ENCODE data around the gene EDAR.

EDAR gene

DNA sequence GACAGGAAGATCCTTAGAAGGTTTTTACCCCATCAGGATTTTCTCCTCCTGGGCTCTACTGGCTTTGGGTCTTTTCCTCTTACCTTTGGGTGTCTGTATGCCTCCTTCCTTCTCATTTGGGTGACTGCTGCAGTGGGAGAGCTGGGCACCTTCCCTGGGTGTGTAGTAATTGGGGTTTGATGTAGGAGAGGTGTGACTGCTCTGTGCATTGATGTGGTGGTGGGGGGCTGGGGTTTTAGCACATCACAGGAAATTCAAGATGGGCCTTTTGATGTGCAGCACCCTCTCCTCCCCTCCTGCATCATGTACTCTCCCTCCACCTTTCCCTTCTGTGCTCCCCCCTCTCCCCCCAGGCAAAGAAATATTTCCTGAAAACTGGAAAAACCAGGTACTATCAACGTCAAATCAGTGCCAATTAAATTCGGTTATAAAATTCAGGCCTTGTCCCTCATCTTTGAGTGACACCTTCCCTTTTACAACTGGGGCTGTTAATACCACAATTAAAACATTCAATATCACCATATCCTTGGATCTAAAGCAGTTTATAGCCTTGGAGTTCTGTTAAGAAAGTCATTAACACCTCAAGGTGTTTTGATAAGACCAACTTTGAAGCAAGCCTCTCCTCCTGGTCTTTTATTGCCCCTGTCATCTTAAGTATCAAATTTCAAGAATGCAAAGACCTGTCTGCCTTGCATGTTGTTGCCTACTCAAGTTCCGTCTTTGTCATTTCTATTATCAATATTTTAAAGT, 23.3 kb downstream of the EDAR start:
- TF ChIP-seq, protein P1, sequence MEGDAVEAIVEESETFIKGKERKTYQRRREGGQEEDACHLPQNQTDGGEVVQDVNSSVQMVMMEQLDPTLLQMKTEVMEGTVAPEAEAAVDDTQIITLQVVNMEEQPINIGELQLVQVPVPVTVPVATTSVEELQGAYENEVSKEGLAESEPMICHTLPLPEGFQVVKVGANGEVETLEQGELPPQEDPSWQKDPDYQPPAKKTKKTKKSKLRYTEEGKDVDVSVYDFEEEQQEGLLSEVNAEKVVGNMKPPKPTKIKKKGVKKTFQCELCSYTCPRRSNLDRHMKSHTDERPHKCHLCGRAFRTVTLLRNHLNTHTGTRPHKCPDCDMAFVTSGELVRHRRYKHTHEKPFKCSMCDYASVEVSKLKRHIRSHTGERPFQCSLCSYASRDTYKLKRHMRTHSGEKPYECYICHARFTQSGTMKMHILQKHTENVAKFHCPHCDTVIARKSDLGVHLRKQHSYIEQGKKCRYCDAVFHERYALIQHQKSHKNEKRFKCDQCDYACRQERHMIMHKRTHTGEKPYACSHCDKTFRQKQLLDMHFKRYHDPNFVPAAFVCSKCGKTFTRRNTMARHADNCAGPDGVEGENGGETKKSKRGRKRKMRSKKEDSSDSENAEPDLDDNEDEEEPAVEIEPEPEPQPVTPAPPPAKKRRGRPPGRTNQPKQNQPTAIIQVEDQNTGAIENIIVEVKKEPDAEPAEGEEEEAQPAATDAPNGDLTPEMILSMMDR (IDR thresholded peaks at IDR 0.05; ENCODE audit: low read depth, low read length, missing control alignments) = no peak
- H3K4me3 ChIP-seq (replicated peaks; ENCODE audit: low read depth, low read length) = no peak overlapping the region
- DNase-seq (ENCODE audit: extremely low read depth, low read depth) = no peak

DNA sequence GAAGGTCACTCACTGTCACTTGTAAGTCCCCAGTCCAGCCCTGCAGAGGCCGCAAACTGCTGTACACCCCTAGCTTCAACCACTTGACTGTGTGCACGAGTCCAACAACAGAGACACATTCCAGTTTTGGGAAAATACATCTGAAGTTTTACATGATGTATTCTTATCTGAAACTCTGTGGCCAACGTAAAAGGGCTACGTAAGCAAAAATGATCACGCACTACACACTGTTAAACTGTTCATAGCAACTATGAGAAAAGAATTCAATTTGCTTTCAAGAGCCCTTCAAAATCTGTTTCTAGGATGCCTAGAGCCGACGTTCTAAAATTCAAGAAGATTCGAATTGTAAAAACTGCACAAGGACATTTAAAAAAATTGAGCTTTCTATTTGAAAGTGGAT, 26.0 kb downstream of the EDAR start:
- DNase-seq (ENCODE audit: extremely low read depth, low read depth) = no peak
- no peak overlapping the region for H3K4me3 ChIP-seq (replicated peaks; ENCODE audit: low read depth, low read length)
- TF ChIP-seq, protein P1 (IDR thresholded peaks at IDR 0.05; ENCODE audit: low read depth, low read length, missing control alignments) = no peak

DNA sequence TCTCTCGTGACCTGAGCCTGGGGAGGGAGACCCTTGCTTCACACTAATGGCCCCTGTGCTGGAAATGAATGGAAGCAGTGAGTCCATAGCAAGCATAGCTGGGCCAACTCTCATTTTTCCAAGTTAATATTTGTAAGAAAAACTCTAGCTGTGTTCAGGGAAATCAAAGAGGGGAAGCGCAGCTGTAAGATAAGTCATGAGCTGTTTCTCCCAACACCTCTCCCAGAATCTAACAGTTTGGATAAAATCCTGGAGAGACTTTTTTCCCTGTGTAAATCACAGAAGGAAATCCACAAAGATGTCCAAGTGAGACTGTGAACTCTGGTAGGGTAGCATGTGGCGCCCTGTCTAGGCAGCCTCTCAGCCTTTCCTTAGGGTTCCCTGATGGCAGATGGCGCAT, 27.2 kb downstream of the EDAR start:
- TF ChIP-seq, protein P1 (IDR thresholded peaks at IDR 0.05; ENCODE audit: low read depth, low read length, missing control alignments) = no peak
- no peak overlapping the region for H3K4me3 ChIP-seq (replicated peaks; ENCODE audit: low read depth, low read length)
- no peak for DNase-seq (ENCODE audit: extremely low read depth, low read depth)

DNA sequence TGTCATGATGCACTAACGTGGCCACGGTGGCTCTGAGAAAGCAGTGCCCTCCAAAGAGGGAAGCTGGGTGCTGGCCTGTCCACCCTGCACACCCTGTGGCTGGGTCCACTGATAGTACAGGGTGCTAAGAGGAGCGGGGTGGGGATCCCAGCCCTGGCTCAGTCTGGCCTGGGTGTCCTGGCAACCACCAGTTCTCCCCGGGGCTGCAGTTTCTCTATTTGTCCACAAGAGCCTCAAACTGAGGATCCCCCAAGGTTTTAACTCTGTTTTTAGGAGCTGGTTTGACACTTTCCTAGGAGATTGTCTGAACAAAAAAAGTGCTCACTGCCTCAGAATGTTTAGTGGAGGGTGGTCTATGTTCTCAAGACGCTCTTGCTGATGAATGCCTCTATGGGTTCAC, 29.0 kb downstream of the EDAR start:
- DNase-seq (ENCODE audit: extremely low read depth, low read depth) = no peak
- H3K4me3 ChIP-seq (replicated peaks; ENCODE audit: low read depth, low read length) = no peak overlapping the region

DNA sequence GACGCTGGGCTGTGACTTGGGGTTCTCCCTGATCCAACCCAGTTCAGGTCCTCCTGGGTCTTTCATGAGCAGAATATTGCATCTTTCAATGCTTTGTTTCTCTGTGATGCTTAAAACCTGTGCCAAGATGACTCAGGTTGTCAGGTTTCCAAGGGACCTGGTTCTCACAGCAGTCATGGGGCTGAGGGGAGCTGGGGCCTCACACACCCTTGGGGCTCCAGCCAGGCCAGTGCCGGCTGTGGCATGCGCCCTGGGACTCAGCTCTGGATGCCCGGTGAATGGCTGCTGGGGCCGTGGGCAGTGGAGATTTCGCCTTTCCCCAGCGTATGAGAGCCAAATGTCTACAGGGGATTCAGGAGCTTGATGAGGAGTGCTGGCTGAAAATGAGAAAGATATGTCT, 29.6 kb downstream of the EDAR start:
- DNase-seq (ENCODE audit: extremely low read depth, low read depth) = no peak
- H3K4me3 ChIP-seq (replicated peaks; ENCODE audit: low read depth, low read length) = no peak overlapping the region
- TF ChIP-seq, protein P1 (IDR thresholded peaks at IDR 0.05; ENCODE audit: low read depth, low read length, missing control alignments) = no peak

More for the DNA sequence above, 29.0 kb downstream of the EDAR start:
- TF ChIP-seq, protein P1 (IDR thresholded peaks at IDR 0.05; ENCODE audit: low read depth, low read length, missing control alignments) = peak; percentile 12

DNA sequence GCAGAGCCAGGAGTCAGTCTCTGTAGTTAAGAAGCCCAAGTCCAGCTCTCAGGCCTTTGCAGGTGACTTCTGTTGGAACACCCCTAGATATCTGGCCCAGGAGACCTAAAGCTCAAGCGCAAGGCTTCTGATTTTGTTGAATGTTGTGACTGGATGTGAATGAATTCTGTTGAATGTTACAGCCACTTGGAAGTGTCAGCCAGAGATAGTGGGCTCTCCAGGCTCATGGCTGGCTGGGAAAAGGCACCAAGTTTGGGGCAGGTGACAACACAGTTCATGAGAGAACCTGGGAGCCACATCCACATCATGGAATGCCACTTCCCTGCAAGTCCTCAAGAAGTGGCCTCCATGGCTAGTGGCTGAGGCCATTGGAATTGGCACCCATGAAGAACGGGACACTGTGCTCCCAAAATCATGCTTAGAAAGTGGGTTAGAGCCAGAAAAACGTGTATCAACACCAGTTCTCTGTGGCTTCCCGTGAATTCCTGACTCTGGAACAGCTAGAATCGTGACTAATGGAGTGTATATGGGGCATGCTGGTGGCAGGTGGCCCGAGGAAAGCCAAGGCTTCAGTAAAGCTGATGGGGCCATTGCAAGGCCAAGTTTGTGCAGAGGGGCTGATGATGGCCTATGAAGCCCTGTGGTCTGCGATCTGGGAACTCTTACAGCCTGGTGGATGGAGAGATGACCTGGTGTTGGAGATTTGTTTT, 30.2 kb downstream of the EDAR start:
- no peak overlapping the region for H3K4me3 ChIP-seq (replicated peaks; ENCODE audit: low read depth, low read length)
- TF ChIP-seq, protein P1 (IDR thresholded peaks at IDR 0.05; ENCODE audit: low read depth, low read length, missing control alignments) = no peak
- no peak for DNase-seq (ENCODE audit: extremely low read depth, low read depth)

All from HFF-Myc (cell line).